ENCODE data around the gene CHD5.

The CHD5 gene

DNA sequence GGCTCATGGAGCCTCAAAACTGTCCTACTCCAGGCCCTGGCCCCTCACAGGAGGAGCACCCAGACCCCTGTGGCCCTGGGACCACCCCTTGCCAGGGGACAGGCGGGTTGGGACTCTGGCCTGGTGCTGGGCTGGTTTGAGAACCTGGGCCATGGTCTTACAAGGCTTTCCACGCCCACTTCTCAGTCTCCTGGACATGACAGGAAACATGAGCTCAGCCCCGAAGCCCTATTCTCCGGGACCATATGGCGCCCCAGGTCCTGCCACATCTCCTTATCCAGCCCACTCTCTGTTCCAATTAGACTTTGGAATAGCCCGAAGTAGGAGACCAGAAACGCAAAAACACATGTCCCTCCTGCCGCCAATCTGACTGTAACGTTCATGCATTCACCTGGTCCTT lies 86.5 kb downstream of the CHD5 start (continued):
- TF ChIP-seq, protein P1, sequence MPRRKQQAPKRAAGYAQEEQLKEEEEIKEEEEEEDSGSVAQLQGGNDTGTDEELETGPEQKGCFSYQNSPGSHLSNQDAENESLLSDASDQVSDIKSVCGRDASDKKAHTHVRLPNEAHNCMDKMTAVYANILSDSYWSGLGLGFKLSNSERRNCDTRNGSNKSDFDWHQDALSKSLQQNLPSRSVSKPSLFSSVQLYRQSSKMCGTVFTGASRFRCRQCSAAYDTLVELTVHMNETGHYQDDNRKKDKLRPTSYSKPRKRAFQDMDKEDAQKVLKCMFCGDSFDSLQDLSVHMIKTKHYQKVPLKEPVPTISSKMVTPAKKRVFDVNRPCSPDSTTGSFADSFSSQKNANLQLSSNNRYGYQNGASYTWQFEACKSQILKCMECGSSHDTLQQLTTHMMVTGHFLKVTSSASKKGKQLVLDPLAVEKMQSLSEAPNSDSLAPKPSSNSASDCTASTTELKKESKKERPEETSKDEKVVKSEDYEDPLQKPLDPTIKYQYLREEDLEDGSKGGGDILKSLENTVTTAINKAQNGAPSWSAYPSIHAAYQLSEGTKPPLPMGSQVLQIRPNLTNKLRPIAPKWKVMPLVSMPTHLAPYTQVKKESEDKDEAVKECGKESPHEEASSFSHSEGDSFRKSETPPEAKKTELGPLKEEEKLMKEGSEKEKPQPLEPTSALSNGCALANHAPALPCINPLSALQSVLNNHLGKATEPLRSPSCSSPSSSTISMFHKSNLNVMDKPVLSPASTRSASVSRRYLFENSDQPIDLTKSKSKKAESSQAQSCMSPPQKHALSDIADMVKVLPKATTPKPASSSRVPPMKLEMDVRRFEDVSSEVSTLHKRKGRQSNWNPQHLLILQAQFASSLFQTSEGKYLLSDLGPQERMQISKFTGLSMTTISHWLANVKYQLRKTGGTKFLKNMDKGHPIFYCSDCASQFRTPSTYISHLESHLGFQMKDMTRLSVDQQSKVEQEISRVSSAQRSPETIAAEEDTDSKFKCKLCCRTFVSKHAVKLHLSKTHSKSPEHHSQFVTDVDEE (CRISPR knock-in tag; IDR thresholded peaks at IDR 0.05): no peak
- no peak for TF ChIP-seq CSDC2 (CRISPR knock-in tag; IDR thresholded peaks at IDR 0.05)
- TF ChIP-seq, protein P2, sequence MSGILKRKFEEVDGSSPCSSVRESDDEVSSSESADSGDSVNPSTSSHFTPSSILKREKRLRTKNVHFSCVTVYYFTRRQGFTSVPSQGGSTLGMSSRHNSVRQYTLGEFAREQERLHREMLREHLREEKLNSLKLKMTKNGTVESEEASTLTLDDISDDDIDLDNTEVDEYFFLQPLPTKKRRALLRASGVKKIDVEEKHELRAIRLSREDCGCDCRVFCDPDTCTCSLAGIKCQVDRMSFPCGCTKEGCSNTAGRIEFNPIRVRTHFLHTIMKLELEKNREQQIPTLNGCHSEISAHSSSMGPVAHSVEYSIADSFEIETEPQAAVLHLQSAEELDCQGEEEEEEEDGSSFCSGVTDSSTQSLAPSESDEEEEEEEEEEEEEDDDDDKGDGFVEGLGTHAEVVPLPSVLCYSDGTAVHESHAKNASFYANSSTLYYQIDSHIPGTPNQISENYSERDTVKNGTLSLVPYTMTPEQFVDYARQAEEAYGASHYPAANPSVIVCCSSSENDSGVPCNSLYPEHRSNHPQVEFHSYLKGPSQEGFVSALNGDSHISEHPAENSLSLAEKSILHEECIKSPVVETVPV (CRISPR knock-in tag; IDR thresholded peaks at IDR 0.05): no peak
- TF ChIP-seq ZFP3 (CRISPR knock-in tag; IDR thresholded peaks at IDR 0.05): no peak
- TF ChIP-seq ARNTL (CRISPR knock-in tag; IDR thresholded peaks at IDR 0.05; ENCODE audit: borderline replicate concordance, low read depth): no peak
- TF ChIP-seq ZFP30 (CRISPR knock-in tag; IDR thresholded peaks at IDR 0.05): no peak
- TF ChIP-seq RARB (CRISPR knock-in tag; IDR thresholded peaks at IDR 0.05): no peak

DNA sequence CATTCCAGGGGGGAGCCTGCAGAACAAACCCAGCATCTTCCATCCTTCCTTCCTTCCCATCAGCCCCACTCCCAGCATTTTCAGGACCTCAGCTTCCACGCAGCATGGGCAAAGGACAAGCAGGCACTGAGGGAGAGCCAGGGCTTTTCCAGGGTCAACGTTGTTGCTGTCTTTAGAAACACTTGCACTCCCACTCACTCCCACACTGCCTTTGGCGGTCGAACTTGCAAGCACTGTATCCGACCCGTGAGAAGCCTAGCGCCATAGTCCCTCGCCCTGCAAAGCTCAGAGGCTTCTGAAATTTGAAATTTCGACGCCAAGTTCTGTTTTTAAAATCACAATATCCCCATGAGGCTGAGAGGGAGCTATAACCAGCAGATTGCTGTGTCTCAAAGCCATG lies 87.0 kb downstream of the CHD5 start:
- ATAC-seq: no peak
- no peak for TF ChIP-seq ISL1 (CRISPR knock-in tag; IDR thresholded peaks at IDR 0.05)
- TF ChIP-seq ARNTL (CRISPR knock-in tag; IDR thresholded peaks at IDR 0.05; ENCODE audit: borderline replicate concordance, low read depth): no peak
- TF ChIP-seq ZC3H10 (CRISPR knock-in tag; IDR thresholded peaks at IDR 0.05): no peak
- no peak for TF ChIP-seq ZNF565 (CRISPR knock-in tag; conservative IDR thresholded peaks at IDR 0.05; ENCODE audit: low read depth)
- TF ChIP-seq, protein P3, sequence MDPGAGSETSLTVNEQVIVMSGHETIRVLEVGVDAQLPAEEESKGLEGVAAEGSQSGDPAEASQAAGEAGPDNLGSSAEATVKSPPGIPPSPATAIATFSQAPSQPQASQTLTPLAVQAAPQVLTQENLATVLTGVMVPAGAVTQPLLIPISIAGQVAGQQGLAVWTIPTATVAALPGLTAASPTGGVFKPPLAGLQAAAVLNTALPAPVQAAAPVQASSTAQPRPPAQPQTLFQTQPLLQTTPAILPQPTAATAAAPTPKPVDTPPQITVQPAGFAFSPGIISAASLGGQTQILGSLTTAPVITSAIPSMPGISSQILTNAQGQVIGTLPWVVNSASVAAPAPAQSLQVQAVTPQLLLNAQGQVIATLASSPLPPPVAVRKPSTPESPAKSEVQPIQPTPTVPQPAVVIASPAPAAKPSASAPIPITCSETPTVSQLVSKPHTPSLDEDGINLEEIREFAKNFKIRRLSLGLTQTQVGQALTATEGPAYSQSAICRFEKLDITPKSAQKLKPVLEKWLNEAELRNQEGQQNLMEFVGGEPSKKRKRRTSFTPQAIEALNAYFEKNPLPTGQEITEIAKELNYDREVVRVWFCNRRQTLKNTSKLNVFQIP (CRISPR knock-in tag; IDR thresholded peaks at IDR 0.05; ENCODE audit: borderline replicate concordance, low read depth): no peak
- TF ChIP-seq ZFP3 (CRISPR knock-in tag; IDR thresholded peaks at IDR 0.05): no peak
- TF ChIP-seq TCF4 (CRISPR knock-in tag; IDR thresholded peaks at IDR 0.05; ENCODE audit: borderline replicate concordance): no peak
- no peak for TF ChIP-seq ZNF8 (CRISPR knock-in tag; IDR thresholded peaks at IDR 0.05)
- TF ChIP-seq OSR1 (CRISPR knock-in tag; IDR thresholded peaks at IDR 0.05): no peak
- TF ChIP-seq BACH2 (CRISPR knock-in tag; IDR thresholded peaks at IDR 0.05; ENCODE audit: borderline replicate concordance): no peak
- no peak for TF ChIP-seq ZNF70 (CRISPR knock-in tag; IDR thresholded peaks at IDR 0.05)
- no peak for TF ChIP-seq CSDC2 (CRISPR knock-in tag; IDR thresholded peaks at IDR 0.05)
- TF ChIP-seq SNAI2 (CRISPR knock-in tag; IDR thresholded peaks at IDR 0.05): no peak
- TF ChIP-seq ESRRG (CRISPR knock-in tag; IDR thresholded peaks at IDR 0.05): no peak
- TF ChIP-seq GLIS3 (CRISPR knock-in tag; IDR thresholded peaks at IDR 0.05): no peak
- TF ChIP-seq, protein P4, sequence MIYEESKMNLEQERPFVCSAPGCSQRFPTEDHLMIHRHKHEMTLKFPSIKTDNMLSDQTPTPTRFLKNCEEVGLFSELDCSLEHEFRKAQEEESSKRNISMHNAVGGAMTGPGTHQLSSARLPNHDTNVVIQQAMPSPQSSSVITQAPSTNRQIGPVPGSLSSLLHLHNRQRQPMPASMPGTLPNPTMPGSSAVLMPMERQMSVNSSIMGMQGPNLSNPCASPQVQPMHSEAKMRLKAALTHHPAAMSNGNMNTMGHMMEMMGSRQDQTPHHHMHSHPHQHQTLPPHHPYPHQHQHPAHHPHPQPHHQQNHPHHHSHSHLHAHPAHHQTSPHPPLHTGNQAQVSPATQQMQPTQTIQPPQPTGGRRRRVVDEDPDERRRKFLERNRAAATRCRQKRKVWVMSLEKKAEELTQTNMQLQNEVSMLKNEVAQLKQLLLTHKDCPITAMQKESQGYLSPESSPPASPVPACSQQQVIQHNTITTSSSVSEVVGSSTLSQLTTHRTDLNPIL (CRISPR knock-in tag; IDR thresholded peaks at IDR 0.05; ENCODE audit: low read depth): no peak

DNA sequence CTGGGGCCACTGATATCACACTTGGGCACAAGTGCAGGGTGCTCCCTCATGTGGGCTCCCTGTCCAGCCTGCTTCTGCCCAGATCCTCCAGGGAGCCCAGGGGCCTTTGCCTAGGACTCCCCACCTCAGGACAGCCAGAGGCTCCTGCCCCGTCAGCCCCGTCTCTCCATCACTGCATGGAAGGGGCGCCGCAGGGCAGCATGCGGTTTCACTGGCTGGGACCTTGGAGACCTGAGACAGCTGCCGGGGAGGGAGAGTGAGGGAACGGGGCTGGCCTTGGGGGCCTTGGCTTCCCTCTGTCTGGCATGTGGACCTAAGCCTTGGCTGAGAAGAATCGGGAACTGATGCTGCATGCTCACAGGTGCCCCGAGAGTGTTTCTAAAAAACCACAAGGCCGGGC lies 87.9 kb downstream of the CHD5 start:
- no peak; the same call in 2 of the 3 replicates for ATAC-seq
- TF ChIP-seq, protein P4 (CRISPR knock-in tag; IDR thresholded peaks at IDR 0.05; ENCODE audit: low read depth): no peak

DNA sequence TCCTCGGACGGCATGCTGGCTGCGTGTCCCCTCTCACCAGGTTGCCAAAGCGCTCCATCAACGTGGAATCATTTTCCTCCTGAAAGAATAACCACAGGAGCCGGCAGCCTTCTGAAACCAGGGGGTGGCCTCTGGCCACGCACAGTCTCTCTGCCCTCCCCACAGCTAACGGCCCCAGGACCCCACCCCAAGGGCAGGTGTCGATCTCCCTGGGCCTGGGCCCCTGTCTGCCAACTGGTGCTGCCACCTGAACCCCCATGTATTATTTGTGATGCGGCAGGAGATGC lies 88.4 kb downstream of the CHD5 start:
- ATAC-seq: no peak
- TF ChIP-seq, protein P1 (CRISPR knock-in tag; IDR thresholded peaks at IDR 0.05): no peak
- TF ChIP-seq ZNF70 (CRISPR knock-in tag; IDR thresholded peaks at IDR 0.05): no peak
- TF ChIP-seq, protein P5, sequence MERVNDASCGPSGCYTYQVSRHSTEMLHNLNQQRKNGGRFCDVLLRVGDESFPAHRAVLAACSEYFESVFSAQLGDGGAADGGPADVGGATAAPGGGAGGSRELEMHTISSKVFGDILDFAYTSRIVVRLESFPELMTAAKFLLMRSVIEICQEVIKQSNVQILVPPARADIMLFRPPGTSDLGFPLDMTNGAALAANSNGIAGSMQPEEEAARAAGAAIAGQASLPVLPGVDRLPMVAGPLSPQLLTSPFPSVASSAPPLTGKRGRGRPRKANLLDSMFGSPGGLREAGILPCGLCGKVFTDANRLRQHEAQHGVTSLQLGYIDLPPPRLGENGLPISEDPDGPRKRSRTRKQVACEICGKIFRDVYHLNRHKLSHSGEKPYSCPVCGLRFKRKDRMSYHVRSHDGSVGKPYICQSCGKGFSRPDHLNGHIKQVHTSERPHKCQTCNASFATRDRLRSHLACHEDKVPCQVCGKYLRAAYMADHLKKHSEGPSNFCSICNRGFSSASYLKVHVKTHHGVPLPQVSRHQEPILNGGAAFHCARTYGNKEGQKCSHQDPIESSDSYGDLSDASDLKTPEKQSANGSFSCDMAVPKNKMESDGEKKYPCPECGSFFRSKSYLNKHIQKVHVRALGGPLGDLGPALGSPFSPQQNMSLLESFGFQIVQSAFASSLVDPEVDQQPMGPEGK (CRISPR knock-in tag; IDR thresholded peaks at IDR 0.05; ENCODE audit: borderline replicate concordance): no peak
- no peak for TF ChIP-seq RARB (CRISPR knock-in tag; IDR thresholded peaks at IDR 0.05)
- TF ChIP-seq TOX (CRISPR knock-in tag; IDR thresholded peaks at IDR 0.05; ENCODE audit: borderline replicate concordance): no peak
- no peak for TF ChIP-seq OSR1 (CRISPR knock-in tag; IDR thresholded peaks at IDR 0.05)
- TF ChIP-seq ARNTL (CRISPR knock-in tag; IDR thresholded peaks at IDR 0.05; ENCODE audit: borderline replicate concordance, low read depth): no peak
- no peak for TF ChIP-seq ZFP30 (CRISPR knock-in tag; IDR thresholded peaks at IDR 0.05)

Measured in SK-N-SH treated with all-trans-retinoic acid at 6 μM for 48 hours (cell line).